Cardiac fibroblast (primary cell): ENCODE data around the gene TTL.
A peak's percentile ranks its signal among the peaks of the same experiment; 100 is the strongest.

ENCODE experiments used
- DNase-seq, 2 donors: peaks; one replicate each; pipeline versions ENCODE4 v3.0.0 to v3.0.0-alpha.2; 2010; ENCODE audit warnings: low read depth in 2 of 2
- H3K4me3 ChIP-seq, 2 donors: replicated peaks in 1 of 2; 1 replicate in 1 of 2; 2 replicates in 1 of 2; pipeline ENCODE4 v1.5.1; 2011; ENCODE audit warnings: low read depth in 2 of 2, low read length in 2 of 2, mild to moderate bottlenecking in 2 of 2, moderate library complexity in 1 of 2
- CTCF ChIP-seq: IDR thresholded peaks from one replicate; pipeline ENCODE4 v1.5.1; 2011; ENCODE audit warnings: low read depth, mild to moderate bottlenecking, low read length, inconsistent platforms

The TTL gene

GRCh38 chr2:112585400-112585799 lies 103.4 kb downstream of the TTL start:
- TF ChIP-seq CTCF: no peak
- H3K4me3 ChIP-seq: peak overlapping the region; percentile 60 to 69
- DNase-seq: peak in 1 of 2 donors; percentile 4

- no peak for DNase-seq
- H3K4me3 ChIP-seq: no peak overlapping the region
- TF ChIP-seq CTCF: no peak
These were observed 104.0 kb downstream of the TTL start for GRCh38 chr2:112585873-112586464.

DNA sequence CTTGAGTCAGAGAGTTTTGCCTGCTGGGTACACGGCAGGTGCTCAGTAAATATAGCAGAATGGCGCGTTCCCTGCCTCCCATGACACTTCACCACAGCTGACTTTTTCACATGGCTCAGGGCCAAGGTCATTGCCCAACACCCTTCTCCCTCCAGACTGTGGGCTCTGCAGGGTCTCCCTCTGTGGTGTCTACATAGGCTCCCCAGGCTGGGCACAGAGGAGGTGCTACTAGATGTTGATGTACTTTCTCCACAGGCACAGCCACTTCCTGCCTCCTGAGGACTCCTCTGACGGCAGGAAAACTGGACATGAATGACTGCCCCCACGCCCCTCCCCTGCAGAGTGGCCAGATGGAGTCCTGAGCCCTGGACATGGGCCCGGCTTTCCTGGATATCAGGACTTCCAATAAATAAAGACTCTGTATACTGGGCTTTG lies 106.7 kb downstream of the TTL start:
- DNase-seq: peak in 1 of 2 donors; percentile 14
- no peak for TF ChIP-seq CTCF
- no peak overlapping the region for H3K4me3 ChIP-seq
